Peyer's patch (tissue), 4 donors: ENCODE measurements around the gene SEZ6. TPM values are rescaled to one million over a fixed set of nuclear protein-coding genes. Genes with fewer than 3 reads are reported as not detected.

Experiments
- DNase-seq, 3 donors: peaks; one replicate each; pipeline ENCODE4 v3.0.0-alpha.2; 2017 to 2019
- H3K27ac ChIP-seq, 4 donors: fragments of 200-600 bp; sonication (generic); one replicate each; pipeline ENCODE4 v1.5.1; 2016 to 2019
- H3K27me3 ChIP-seq, 2 donors: fragments of 200-600 bp; sonication (generic); one replicate each; pipeline ENCODE4 v1.5.1; 2019
- H3K36me3 ChIP-seq, 3 donors: fragments of 200-600 bp; sonication (generic); one replicate each; pipeline ENCODE4 v1.5.1; 2016 to 2019
- H3K4me1 ChIP-seq, 4 donors: fragments of 200-600 bp; sonication (generic); one replicate each; pipeline ENCODE4 v1.5.1; 2016 to 2019
- H3K4me3 ChIP-seq, 4 donors: fragments of 200-600 bp; sonication (generic); 1 replicate in 3 of 4; 2 replicates in 1 of 4; pipeline ENCODE4 v1.5.1; 2016 to 2019; ENCODE audit warnings: mild to moderate bottlenecking in 1 of 4
- H3K9me3 ChIP-seq, 4 donors: fragments of 200-600 bp; sonication (generic); one replicate each; pipeline ENCODE4 v1.5.1; 2016 to 2019; ENCODE audit warnings: mild to moderate bottlenecking in 1 of 4
- CTCF ChIP-seq, 6 experiments: fragments of 450-650 bp in 4 of 6; fragments of 200-600 bp in 2 of 6; sonication (generic) in 1 of 6; IDR thresholded peaks; one replicate each; pipeline ENCODE4 v1.5.1; 2017 to 2019; ENCODE audit warnings: antibody characterized with exemption in 6 of 6, mild to moderate bottlenecking in 3 of 6, moderate library complexity in 1 of 6
- POLR2A ChIP-seq, 2 donors: fragments of 450-650 bp; IDR thresholded peaks; one replicate each; pipeline ENCODE4 v1.5.1; 2017; ENCODE audit warnings: antibody characterized with exemption in 2 of 2, mild to moderate bottlenecking in 2 of 2, moderate library complexity in 2 of 2
- total RNA-seq, 4 donors: library from RNA; depleted of rRNA; stranded (reverse); fragments of >200 nt; gene quantifications; one replicate each; pipeline ENCODE4 v1.1.0, GENCODE V29; 2016

The SEZ6 gene
- total RNA-seq, 4 donors from 2014 or later = 0.66 to 1.1 TPM; not detected in 2

- TF ChIP-seq CTCF (IDR thresholded peaks at IDR 0.05) (no peak), POLR2A (IDR thresholded peaks at IDR 0.05) (no peak)
- H3K4me1 ChIP-seq = peaks cover 0 to 11% (median 0%) of the 10 kb centered on the region in 4 donors
- H3K27me3 ChIP-seq = no peaks in the 10 kb centered on the region
- DNase-seq = no peak
- H3K36me3 ChIP-seq = no peaks in the 10 kb centered on the region
- no peak overlapping the region for H3K4me3 ChIP-seq
- H3K27ac ChIP-seq = no peak overlapping the region
- no peaks in the 10 kb centered on the region for H3K9me3 ChIP-seq
These were observed 36.0 kb downstream of the SEZ6 start for GRCh38 chr17:28969706-28970393.

- Histone ChIP-seq H3K9me3 (no peaks in the 10 kb centered on the region), H3K36me3 (no peaks in the 10 kb centered on the region), H3K27me3 (no peaks in the 10 kb centered on the region), H3K4me3 (no peak overlapping the region), H3K4me1 (peaks cover 0 to 6% (median 0%) of the 10 kb centered on the region in 4 donors), H3K27ac (no peak overlapping the region)
- no peak for DNase-seq
- TF ChIP-seq POLR2A (IDR thresholded peaks at IDR 0.05) (no peak), CTCF (IDR thresholded peaks at IDR 0.05) (no peak)
These were observed 36.9 kb downstream of the SEZ6 start for GRCh38 chr17:28968914-28969295.

GRCh38 chr17:28968231-28968913, 37.5 kb downstream of the SEZ6 start:
- H3K4me1 ChIP-seq = peaks cover 0 to under 1% (median 0%) of the 10 kb centered on the region in 4 donors
- no peak overlapping the region for H3K4me3 ChIP-seq
- H3K27ac ChIP-seq = no peak overlapping the region
- DNase-seq = no peak
- H3K36me3 ChIP-seq = no peaks in the 10 kb centered on the region
- H3K27me3 ChIP-seq = no peaks in the 10 kb centered on the region
- no peak for TF ChIP-seq POLR2A (IDR thresholded peaks at IDR 0.05)
- TF ChIP-seq CTCF (IDR thresholded peaks at IDR 0.05) = no peak
- H3K9me3 ChIP-seq = no peaks in the 10 kb centered on the region

- DNase-seq = no peak
- Histone ChIP-seq H3K36me3 (no peaks in the 10 kb centered on the region), H3K27me3 (no peaks in the 10 kb centered on the region), H3K27ac (no peak overlapping the region), H3K4me1 (no peaks in the 10 kb centered on the region), H3K4me3 (no peak overlapping the region), H3K9me3 (no peaks in the 10 kb centered on the region)
- no peak for TF ChIP-seq CTCF (IDR thresholded peaks at IDR 0.05)
- no peak for TF ChIP-seq POLR2A (IDR thresholded peaks at IDR 0.05)
These were observed 38.4 kb downstream of the SEZ6 start for GRCh38 chr17:28967221-28968135.

GRCh38 chr17:28963841-28964240, 42.0 kb downstream of the SEZ6 start:
- peak in 1 of 3 donors; percentile 31 for DNase-seq

More at GRCh38 chr17:28963841-28964240, 42.0 kb downstream of the SEZ6 start:
- TF ChIP-seq POLR2A (IDR thresholded peaks at IDR 0.05) = no peak
- TF ChIP-seq CTCF (IDR thresholded peaks at IDR 0.05) = no peak
- no peak overlapping the region for H3K4me3 ChIP-seq
- H3K27me3 ChIP-seq = no peaks in the 10 kb centered on the region
- H3K4me1 ChIP-seq = no peaks in the 10 kb centered on the region
- no peaks in the 10 kb centered on the region for H3K36me3 ChIP-seq
- no peaks in the 10 kb centered on the region for H3K9me3 ChIP-seq
- H3K27ac ChIP-seq = no peak overlapping the region
